ENCODE data around the gene LYRM4.

LYRM4 gene

DNA sequence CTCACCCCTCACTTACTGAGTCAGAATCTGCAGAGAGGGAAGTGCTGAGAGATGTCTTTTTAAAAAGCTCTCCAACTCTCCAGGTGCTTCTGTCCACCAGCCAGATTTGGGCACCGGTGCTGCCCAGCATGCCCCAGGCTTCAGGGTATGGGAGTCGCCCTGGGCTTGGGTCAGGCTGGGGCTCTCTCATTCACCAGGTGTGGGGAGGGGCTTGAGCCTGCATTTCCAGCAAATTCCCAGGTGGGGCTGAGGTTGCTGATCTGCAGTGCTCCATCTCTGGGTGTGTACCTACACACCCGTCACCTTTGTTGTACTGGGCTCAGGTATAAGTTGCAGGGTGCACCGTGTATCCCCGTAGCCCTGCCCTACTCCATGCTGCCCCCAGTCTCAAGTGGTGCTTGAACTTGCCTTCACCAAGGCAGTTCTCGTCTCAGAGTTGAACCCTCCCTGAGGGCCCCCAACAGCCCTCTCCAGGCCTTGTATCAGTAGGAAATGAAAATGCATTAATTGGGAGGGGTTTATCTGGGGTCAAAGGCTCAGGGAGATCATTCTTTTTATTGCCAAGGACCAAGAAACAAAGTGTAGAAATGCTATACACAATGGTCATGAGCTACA is 152.1 kb downstream of the LYRM4 start:
- H3K27me3 ChIP-seq (replicated peaks): no peaks in the 10 kb centered on the region
- in situ Hi-C loops (cut with HindIII; ENCODE audit: low pct_ligation_motif_present, low sequenced_read_pairs): no loop called here
- TF ChIP-seq, protein P1, sequence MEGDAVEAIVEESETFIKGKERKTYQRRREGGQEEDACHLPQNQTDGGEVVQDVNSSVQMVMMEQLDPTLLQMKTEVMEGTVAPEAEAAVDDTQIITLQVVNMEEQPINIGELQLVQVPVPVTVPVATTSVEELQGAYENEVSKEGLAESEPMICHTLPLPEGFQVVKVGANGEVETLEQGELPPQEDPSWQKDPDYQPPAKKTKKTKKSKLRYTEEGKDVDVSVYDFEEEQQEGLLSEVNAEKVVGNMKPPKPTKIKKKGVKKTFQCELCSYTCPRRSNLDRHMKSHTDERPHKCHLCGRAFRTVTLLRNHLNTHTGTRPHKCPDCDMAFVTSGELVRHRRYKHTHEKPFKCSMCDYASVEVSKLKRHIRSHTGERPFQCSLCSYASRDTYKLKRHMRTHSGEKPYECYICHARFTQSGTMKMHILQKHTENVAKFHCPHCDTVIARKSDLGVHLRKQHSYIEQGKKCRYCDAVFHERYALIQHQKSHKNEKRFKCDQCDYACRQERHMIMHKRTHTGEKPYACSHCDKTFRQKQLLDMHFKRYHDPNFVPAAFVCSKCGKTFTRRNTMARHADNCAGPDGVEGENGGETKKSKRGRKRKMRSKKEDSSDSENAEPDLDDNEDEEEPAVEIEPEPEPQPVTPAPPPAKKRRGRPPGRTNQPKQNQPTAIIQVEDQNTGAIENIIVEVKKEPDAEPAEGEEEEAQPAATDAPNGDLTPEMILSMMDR (IDR thresholded peaks at IDR 0.05; ENCODE audit: low read depth, low read length, missing control alignments): no peak
- H3K4me3 ChIP-seq (ENCODE audit: low read depth, low read length): no peak overlapping the region
- H3K36me3 ChIP-seq (replicated peaks): no peaks in the 10 kb centered on the region
- no peak for DNase-seq
- no peak overlapping the region for H3K27ac ChIP-seq

DNA sequence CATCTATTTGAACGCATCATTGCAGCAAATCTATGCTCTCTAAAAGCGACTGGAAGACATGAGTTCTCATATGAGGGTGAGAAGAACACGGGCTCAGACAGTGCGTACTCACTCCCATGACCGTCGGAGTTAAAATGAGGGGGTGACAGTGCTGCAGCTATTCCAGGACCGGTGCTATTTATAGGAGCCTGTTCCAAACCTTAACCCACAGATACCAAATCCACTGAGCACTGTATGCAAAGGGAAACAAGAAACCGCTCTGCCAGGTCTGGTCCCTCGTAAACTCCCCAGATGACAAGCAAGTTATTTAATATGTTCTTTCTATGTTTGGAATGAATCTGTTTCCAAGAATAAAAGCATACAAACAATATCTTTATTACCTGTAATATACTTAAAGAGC is 152.7 kb downstream of the LYRM4 start:
- TF ChIP-seq, protein P1 (IDR thresholded peaks at IDR 0.05; ENCODE audit: low read depth, low read length, missing control alignments): no peak
- DNase-seq: no peak
- in situ Hi-C loops (cut with HindIII; ENCODE audit: low pct_ligation_motif_present, low sequenced_read_pairs): no loop called here
- no peak overlapping the region for H3K4me3 ChIP-seq (ENCODE audit: low read depth, low read length)
- no peaks in the 10 kb centered on the region for H3K36me3 ChIP-seq (replicated peaks)
- H3K27me3 ChIP-seq (replicated peaks): no peaks in the 10 kb centered on the region
- H3K27ac ChIP-seq: no peak overlapping the region

DNA sequence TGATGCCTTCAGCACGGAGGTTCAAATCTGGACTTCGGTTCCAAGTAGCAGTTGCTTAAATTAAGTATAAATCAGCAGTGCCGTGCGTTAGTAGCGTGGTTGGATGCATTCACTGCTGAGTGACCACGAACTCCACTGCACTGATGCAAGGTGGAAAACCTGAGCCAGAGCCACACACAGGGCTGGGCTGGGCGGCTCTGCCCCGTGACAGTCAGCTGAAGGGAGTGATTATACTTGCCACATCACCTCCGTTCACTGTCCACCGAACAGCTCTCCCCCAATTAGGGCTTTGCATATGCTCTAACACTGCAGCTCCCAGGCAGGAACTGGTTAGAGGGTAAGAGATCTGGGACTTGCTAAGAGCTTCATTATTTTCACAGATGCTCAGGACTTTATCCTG is 153.4 kb downstream of the LYRM4 start:
- TF ChIP-seq, protein P1 (IDR thresholded peaks at IDR 0.05; ENCODE audit: low read depth, low read length, missing control alignments): no peak
- in situ Hi-C loops (cut with HindIII; ENCODE audit: low pct_ligation_motif_present, low sequenced_read_pairs): no loop called here

DNA sequence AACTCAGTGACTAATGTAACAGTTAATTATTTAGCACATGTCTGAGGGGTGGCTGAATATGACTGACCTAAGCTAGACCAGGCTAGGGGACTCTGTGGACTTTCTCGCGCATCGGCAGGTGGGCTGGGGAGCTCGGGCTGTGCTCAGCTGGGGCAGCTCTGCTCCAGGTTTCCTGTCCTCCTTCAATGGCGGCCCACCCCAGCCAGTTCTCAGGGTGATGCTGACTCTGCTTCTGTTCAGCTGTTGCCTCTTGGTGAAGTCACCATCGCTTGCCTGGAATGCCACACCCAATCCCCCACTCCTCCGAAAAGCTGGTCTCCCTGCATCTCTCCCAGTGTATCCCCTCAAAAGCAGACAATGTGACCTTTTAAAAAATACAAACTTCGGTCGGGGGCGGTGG is 155.6 kb downstream of the LYRM4 start:
- H3K36me3 ChIP-seq (replicated peaks): no peaks in the 10 kb centered on the region
- TF ChIP-seq, protein P1 (IDR thresholded peaks at IDR 0.05; ENCODE audit: low read depth, low read length, missing control alignments): no peak
- no peak for DNase-seq

More for the DNA sequence above, 153.4 kb downstream of the LYRM4 start:
- no peak overlapping the region for H3K4me3 ChIP-seq (ENCODE audit: low read depth, low read length)
- no peaks in the 10 kb centered on the region for H3K27me3 ChIP-seq (replicated peaks)
- DNase-seq: no peak
- H3K36me3 ChIP-seq (replicated peaks): no peaks in the 10 kb centered on the region
- no peak overlapping the region for H3K27ac ChIP-seq

DNA sequence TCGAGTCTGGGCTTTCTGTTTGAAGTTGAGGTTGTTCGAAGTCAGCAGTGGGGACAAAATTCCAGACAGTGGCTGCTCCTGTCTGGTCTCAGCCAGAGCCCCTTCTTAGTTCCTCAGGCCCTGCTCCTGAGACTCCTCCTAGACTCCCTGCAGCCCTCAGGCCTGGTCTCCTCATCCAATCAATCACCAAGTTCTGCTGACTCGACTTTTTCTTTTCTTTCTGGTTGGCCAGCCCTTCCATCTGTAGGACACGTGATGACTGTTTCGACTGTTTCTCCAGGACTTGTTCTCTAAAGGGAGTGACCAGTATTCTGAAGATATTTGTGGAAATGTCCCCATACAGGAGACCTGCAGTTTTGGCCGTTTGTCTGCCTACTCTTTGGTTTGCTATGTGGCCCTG is 156.1 kb downstream of the LYRM4 start:
- in situ Hi-C loops (cut with HindIII; ENCODE audit: low pct_ligation_motif_present, low sequenced_read_pairs): no loop called here
- Histone ChIP-seq H3K36me3 (replicated peaks) (no peaks in the 10 kb centered on the region), H3K4me3 (ENCODE audit: low read depth, low read length) (no peak overlapping the region), H3K27ac (no peak overlapping the region), H3K27me3 (replicated peaks) (no peaks in the 10 kb centered on the region)
- TF ChIP-seq, protein P1 (IDR thresholded peaks at IDR 0.05; ENCODE audit: low read depth, low read length, missing control alignments): no peak
- no peak for DNase-seq

More for the DNA sequence above, 155.6 kb downstream of the LYRM4 start:
- no peaks in the 10 kb centered on the region for H3K27me3 ChIP-seq (replicated peaks)
- H3K4me3 ChIP-seq (ENCODE audit: low read depth, low read length): no peak overlapping the region
- no peak overlapping the region for H3K27ac ChIP-seq
- in situ Hi-C loops (cut with HindIII; ENCODE audit: low pct_ligation_motif_present, low sequenced_read_pairs): no loop called here

DNA sequence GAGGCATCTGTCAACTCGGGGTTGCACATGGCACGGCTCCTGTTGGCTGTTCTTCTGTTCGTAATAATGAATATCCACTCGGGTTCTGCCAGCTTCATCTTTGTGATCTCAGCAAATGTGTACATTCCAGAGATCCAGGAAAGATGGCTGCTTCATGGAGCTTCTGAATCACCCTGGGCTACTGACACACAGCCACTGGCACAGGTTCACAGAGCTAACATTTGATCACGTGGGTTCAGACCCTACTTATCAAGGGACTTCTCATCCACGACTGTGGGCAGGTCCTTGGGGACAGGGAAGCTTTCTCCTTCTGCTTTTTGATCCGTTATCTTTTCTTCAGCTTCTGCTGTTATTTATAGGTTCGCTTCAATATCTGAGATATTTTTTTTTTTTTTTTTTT is 157.5 kb downstream of the LYRM4 start:
- in situ Hi-C loops (cut with HindIII; ENCODE audit: low pct_ligation_motif_present, low sequenced_read_pairs): no loop called here
- H3K36me3 ChIP-seq (replicated peaks): no peaks in the 10 kb centered on the region

More for the DNA sequence above, 157.5 kb downstream of the LYRM4 start:
- no peak overlapping the region for H3K4me3 ChIP-seq (ENCODE audit: low read depth, low read length)
- TF ChIP-seq, protein P1 (IDR thresholded peaks at IDR 0.05; ENCODE audit: low read depth, low read length, missing control alignments): no peak
- DNase-seq: no peak
- H3K27me3 ChIP-seq (replicated peaks): no peaks in the 10 kb centered on the region
- H3K27ac ChIP-seq: no peak overlapping the region
